HepG2 (cell line): ENCODE results near the gene MXRA8. TPM values are rescaled to one million over a fixed set of nuclear protein-coding genes. Genes with fewer than 3 reads are reported as not detected.

Experiments
- ATF1 ChIP-seq: IDR thresholded peaks from 2 replicates; pipeline ENCODE4 v1.6.1; 2016; ENCODE audit warnings: mild to moderate bottlenecking, control low read depth
- CEBPB ChIP-seq: IDR thresholded peaks from 2 replicates; pipeline ENCODE4 v1.6.1; 2011; ENCODE audit warnings: low read depth, low read length, improper control_type of control experiment, borderline replicate concordance
- FLYWCH1 ChIP-seq: sonication (generic); formaldehyde crosslinking; IDR thresholded peaks from 2 replicates; pipeline ENCODE4 v1.8.1; 2023; ENCODE audit warnings: mild to moderate bottlenecking, missing genetic modification reagents
- HNRNPL ChIP-seq: fragments of 200-400 bp; formaldehyde crosslinking; IDR thresholded peaks from 2 replicates; pipeline ENCODE4 v1.6.1; 2017; ENCODE audit warnings: mild to moderate bottlenecking, low read depth, low read length
- HOXA3 ChIP-seq: sonication (generic); formaldehyde crosslinking; IDR thresholded peaks from 2 replicates; pipeline ENCODE4 v1.5.0; 2020; ENCODE audit warnings: missing genetic modification reagents
- ISL2 ChIP-seq: sonication (generic); formaldehyde crosslinking; IDR thresholded peaks from 2 replicates; pipeline ENCODE4 v1.5.0; 2020; ENCODE audit warnings: missing genetic modification reagents
- KMT2B ChIP-seq: IDR thresholded peaks from 2 replicates; pipeline ENCODE4 v1.6.1; 2016; ENCODE audit warnings: missing genetic modification reagents, missing compliant biosample characterization
- NR2F6 ChIP-seq, 2 experiments: IDR thresholded peaks; 2 replicates each; pipeline ENCODE4 v1.6.1; 2016; ENCODE audit warnings: antibody characterized with exemption in 1 of 2, mild to moderate bottlenecking in 1 of 2
- SP4 ChIP-seq: sonication (generic); formaldehyde crosslinking; IDR thresholded peaks from 2 replicates; pipeline ENCODE4 v1.8.1; 2023; ENCODE audit warnings: mild to moderate bottlenecking, missing genetic modification reagents
- TAF1 ChIP-seq: sonication (generic); formaldehyde crosslinking; IDR thresholded peaks from 2 replicates; pipeline ENCODE4 v1.4.0; 2020; ENCODE audit warnings: missing genetic modification reagents
- ZFY ChIP-seq: sonication (generic); formaldehyde crosslinking; IDR thresholded peaks from 2 replicates; pipeline ENCODE4 v1.4.0; 2020; ENCODE audit warnings: missing genetic modification reagents
- polyA plus RNA-seq, 8 experiments: library from polyadenylated mRNA; depleted of rRNA in 3 of 8; stranded (reverse) in 7 of 8; unstranded in 1 of 8; fragments of >200 nt; fragmentation: Illumina TruSeq in 4 of 8; extraction: Trizol in 4 of 8; gene quantifications; 2 replicates each; pipeline versions ENCODE4 v1.2.1 to v1.2.3, GENCODE V29; 2011 to 2016; ENCODE audit warnings: low read depth in 4 of 8, missing spikeins in 1 of 8, mixed read lengths in 1 of 8; ENCODE audit not compliant: insufficient read depth in 1 of 8
- total RNA-seq, 5 experiments: library from RNA; depleted of rRNA; stranded (reverse); fragments of >200 nt; fragmentation: Illumina TruSeq; extraction: Trizol; gene quantifications; 2 replicates each; pipeline ENCODE4 v1.2.3, GENCODE V29; 2016; ENCODE audit warnings: low read depth in 1 of 5
- TF ChIP-seq, protein P1 (sequence below): sonication (generic); formaldehyde crosslinking; IDR thresholded peaks from 2 replicates; pipeline ENCODE4 v1.4.0; 2020; ENCODE audit warnings: missing genetic modification reagents
- TF ChIP-seq, protein P2 (sequence below): sonication (generic); formaldehyde crosslinking; IDR thresholded peaks from 2 replicates; pipeline ENCODE4 v1.8.1; 2023; ENCODE audit warnings: mild to moderate bottlenecking, missing genetic modification reagents
- TF ChIP-seq, protein P3 (sequence below): sonication (generic); formaldehyde crosslinking; IDR thresholded peaks from 2 replicates; pipeline ENCODE4 v1.5.0; 2020; ENCODE audit warnings: mild to moderate bottlenecking, missing genetic modification reagents, borderline replicate concordance
- TF ChIP-seq, protein P4 (sequence below): sonication (generic); formaldehyde crosslinking; IDR thresholded peaks from 2 replicates; pipeline ENCODE4 v1.5.0; 2020; ENCODE audit warnings: mild to moderate bottlenecking, missing genetic modification reagents, moderate library complexity
- TF ChIP-seq, protein P5 (sequence below), 2 experiments: sonication (generic) in 1 of 2; formaldehyde crosslinking in 1 of 2; IDR thresholded peaks; 2 replicates each; pipeline versions ENCODE4 v1.4.0 to v1.6.1; 2018 to 2020; ENCODE audit warnings: missing genetic modification reagents in 2 of 2, borderline replicate concordance in 1 of 2, low read depth in 1 of 2, mild to moderate bottlenecking in 1 of 2, missing biosample characterization in 1 of 2

The MXRA8 gene
- total and polyA plus RNA-seq, 2 of the 13 experiments (the other 11 are each of a cell fraction or from before 2014, with no cell fraction given) = 19.8 to 44.8 TPM

DNA sequence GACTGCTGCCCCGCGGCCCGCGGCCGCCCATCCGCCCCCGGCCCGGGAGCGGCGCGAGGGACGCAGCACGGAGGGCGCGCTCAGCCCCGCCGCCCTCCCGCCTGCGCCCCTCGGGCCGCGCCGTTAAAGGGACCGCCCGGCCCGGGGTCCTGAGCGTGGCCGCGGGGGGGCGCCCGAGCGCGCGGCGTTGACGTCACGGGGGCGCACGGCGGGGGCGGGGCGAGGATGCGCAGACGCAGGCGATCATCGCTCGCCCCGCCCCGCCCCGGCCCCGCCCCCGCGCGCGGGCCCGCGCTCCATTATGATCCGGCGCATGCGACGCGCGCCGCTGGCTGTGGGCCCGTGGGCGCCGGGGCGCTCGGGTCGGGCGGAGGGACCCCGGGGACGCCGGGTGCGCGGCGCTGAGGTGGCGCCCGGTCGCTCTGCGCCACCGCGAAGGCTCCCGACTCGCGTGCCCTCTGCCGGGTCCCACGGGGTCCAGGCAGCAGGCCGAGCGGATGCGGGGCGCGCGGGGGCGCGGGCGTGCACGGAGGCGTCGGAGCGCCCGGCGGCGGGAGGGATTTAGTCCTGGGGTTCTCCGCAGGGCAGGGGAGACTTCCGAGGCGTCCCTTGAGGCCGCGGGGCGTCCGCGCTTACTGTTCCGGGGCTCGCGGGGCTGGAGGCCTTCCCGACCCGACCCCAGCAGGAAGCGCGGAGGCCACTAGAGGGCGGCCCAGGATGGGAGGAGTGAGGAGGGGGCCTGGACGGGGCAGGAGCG, 8.9 kb downstream of the MXRA8 start, which contains the start of gene DVL1 (continued):
- TF ChIP-seq, protein P1, sequence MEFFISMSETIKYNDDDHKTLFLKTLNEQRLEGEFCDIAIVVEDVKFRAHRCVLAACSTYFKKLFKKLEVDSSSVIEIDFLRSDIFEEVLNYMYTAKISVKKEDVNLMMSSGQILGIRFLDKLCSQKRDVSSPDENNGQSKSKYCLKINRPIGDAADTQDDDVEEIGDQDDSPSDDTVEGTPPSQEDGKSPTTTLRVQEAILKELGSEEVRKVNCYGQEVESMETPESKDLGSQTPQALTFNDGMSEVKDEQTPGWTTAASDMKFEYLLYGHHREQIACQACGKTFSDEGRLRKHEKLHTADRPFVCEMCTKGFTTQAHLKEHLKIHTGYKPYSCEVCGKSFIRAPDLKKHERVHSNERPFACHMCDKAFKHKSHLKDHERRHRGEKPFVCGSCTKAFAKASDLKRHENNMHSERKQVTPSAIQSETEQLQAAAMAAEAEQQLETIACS (CRISPR knock-in tag) = peak; percentile 73
- TF ChIP-seq ZFY (CRISPR knock-in tag) (peak; percentile 50), ISL2 (CRISPR knock-in tag) (no peak), SP4 (CRISPR knock-in tag) (peak; percentile 35; the same call in 1 of the 2 replicates), FLYWCH1 (CRISPR knock-in tag) (no peak), TAF1 (CRISPR knock-in tag) (0 out of 2 replicates have a peak, but pooled peaks have one; percentile 14), HNRNPL (no peak), NR2F6 (IDR thresholded peaks at IDR 0.05) (no peak), NR2F6 (CRISPR knock-in tag; IDR thresholded peaks at IDR 0.05) (0 out of 2 replicates have a peak, but pooled peaks have one; percentile 3), CEBPB (no peak), HOXA3 (CRISPR knock-in tag) (peak; percentile 8; the same call in 1 of the 2 replicates), KMT2B (no peak), ATF1 (CRISPR knock-in tag) (no peak)
- TF ChIP-seq, protein P2, sequence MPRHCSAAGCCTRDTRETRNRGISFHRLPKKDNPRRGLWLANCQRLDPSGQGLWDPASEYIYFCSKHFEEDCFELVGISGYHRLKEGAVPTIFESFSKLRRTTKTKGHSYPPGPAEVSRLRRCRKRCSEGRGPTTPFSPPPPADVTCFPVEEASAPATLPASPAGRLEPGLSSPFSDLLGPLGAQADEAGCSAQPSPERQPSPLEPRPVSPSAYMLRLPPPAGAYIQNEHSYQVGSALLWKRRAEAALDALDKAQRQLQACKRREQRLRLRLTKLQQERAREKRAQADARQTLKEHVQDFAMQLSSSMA (CRISPR knock-in tag) = no peak
- TF ChIP-seq, protein P3, sequence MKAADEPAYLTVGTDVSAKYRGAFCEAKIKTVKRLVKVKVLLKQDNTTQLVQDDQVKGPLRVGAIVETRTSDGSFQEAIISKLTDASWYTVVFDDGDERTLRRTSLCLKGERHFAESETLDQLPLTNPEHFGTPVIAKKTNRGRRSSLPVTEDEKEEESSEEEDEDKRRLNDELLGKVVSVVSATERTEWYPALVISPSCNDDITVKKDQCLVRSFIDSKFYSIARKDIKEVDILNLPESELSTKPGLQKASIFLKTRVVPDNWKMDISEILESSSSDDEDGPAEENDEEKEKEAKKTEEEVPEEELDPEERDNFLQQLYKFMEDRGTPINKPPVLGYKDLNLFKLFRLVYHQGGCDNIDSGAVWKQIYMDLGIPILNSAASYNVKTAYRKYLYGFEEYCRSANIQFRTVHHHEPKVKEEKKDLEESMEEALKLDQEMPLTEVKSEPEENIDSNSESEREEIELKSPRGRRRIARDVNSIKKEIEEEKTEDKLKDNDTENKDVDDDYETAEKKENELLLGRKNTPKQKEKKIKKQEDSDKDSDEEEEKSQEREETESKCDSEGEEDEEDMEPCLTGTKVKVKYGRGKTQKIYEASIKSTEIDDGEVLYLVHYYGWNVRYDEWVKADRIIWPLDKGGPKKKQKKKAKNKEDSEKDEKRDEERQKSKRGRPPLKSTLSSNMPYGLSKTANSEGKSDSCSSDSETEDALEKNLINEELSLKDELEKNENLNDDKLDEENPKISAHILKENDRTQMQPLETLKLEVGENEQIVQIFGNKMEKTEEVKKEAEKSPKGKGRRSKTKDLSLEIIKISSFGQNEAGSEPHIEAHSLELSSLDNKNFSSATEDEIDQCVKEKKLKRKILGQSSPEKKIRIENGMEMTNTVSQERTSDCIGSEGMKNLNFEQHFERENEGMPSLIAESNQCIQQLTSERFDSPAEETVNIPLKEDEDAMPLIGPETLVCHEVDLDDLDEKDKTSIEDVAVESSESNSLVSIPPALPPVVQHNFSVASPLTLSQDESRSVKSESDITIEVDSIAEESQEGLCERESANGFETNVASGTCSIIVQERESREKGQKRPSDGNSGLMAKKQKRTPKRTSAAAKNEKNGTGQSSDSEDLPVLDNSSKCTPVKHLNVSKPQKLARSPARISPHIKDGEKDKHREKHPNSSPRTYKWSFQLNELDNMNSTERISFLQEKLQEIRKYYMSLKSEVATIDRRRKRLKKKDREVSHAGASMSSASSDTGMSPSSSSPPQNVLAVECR = peak; percentile 31
- TF ChIP-seq, protein P4, sequence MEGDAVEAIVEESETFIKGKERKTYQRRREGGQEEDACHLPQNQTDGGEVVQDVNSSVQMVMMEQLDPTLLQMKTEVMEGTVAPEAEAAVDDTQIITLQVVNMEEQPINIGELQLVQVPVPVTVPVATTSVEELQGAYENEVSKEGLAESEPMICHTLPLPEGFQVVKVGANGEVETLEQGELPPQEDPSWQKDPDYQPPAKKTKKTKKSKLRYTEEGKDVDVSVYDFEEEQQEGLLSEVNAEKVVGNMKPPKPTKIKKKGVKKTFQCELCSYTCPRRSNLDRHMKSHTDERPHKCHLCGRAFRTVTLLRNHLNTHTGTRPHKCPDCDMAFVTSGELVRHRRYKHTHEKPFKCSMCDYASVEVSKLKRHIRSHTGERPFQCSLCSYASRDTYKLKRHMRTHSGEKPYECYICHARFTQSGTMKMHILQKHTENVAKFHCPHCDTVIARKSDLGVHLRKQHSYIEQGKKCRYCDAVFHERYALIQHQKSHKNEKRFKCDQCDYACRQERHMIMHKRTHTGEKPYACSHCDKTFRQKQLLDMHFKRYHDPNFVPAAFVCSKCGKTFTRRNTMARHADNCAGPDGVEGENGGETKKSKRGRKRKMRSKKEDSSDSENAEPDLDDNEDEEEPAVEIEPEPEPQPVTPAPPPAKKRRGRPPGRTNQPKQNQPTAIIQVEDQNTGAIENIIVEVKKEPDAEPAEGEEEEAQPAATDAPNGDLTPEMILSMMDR (CRISPR knock-in tag) = peak; percentile 78
- TF ChIP-seq, protein P5, sequence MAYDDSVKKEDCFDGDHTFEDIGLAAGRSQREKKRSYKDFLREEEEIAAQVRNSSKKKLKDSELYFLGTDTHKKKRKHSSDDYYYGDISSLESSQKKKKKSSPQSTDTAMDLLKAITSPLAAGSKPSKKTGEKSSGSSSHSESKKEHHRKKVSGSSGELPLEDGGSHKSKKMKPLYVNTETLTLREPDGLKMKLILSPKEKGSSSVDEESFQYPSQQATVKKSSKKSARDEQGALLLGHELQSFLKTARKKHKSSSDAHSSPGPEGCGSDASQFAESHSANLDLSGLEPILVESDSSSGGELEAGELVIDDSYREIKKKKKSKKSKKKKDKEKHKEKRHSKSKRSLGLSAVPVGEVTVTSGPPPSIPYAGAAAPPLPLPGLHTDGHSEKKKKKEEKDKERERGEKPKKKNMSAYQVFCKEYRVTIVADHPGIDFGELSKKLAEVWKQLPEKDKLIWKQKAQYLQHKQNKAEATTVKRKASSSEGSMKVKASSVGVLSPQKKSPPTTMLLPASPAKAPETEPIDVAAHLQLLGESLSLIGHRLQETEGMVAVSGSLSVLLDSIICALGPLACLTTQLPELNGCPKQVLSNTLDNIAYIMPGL (CRISPR knock-in tag; IDR thresholded peaks at IDR 0.05; ENCODE audit: borderline replicate concordance in 1 of 2, low read depth in 1 of 2) = peak; percentile 67 to 83; a peak in 3 of 4 replicates
